T-cell (primary cell): ENCODE results near the gene PLXDC1. TPM values are rescaled to one million over a fixed set of nuclear protein-coding genes. Genes with fewer than 3 reads are reported as not detected.

Source experiments
- ATAC-seq, 4 experiments: fragments of 200-7000 bp in 3 of 4; fragments of 150-1000 bp in 1 of 4; cut with Tn5 transposase; replicated peaks in 1 of 4; 1 replicate in 3 of 4; 2 replicates in 1 of 4; pipeline ENCODE4 v1.10.0; 2021; ENCODE audit warnings: moderate library complexity in 3 of 4, mild to moderate bottlenecking in 2 of 4, moderate number of reproducible peaks in 1 of 4
- CTCF ChIA-PET, 2 donors: fragments of 300-600 bp; sonication (Branson Sonifier 250); formaldehyde crosslinking; loops; one replicate each; lab custom pipeline; 2022; ENCODE audit warnings: antibody characterized with exemption in 2 of 2; lab: Charles Lee
- POLR2A ChIA-PET, 2 donors: fragments of 300-600 bp; sonication (Branson Sonifier 250); formaldehyde crosslinking; loops; one replicate each; lab custom pipeline; 2022; ENCODE audit warnings: antibody characterized with exemption in 2 of 2; lab: Charles Lee
- DNase-seq, 35 experiments: peaks; one replicate each; pipeline versions ENCODE4 v3.0.0 to v3.0.0-alpha.2; 2013 to 2023
- H3K27ac ChIP-seq: one replicate; pipeline ENCODE4 v1.5.1; 2013; ENCODE audit warnings: low read length
- H3K27me3 ChIP-seq, 2 experiments: replicated peaks in 1 of 2; 1 replicate in 1 of 2; 2 replicates in 1 of 2; pipeline versions ENCODE4 v1.6.1 to v1.7.0; 2013; ENCODE audit warnings: low read length in 1 of 2, mixed read lengths in 1 of 2; ENCODE audit not compliant: control insufficient read depth in 2 of 2, insufficient read depth in 2 of 2; ENCODE audit errors: extremely low read depth in 1 of 2
- H3K36me3 ChIP-seq, 2 donors: 1 replicate in 1 of 2; 2 replicates in 1 of 2; pipeline versions ENCODE4 v1.6.1 to v1.7.0; 2013; ENCODE audit warnings: low read length in 1 of 2; ENCODE audit not compliant: control insufficient read depth in 2 of 2, insufficient read depth in 1 of 2; ENCODE audit errors: extremely low read depth in 1 of 2
- H3K4me1 ChIP-seq, 2 experiments: 1 replicate in 1 of 2; 2 replicates in 1 of 2; pipeline versions ENCODE4 v1.6.1 to v1.7.0; 2013; ENCODE audit warnings: low read length in 2 of 2, mixed read lengths in 1 of 2; ENCODE audit not compliant: insufficient read depth in 2 of 2, control insufficient read depth in 1 of 2; ENCODE audit errors: extremely low read depth in 1 of 2
- H3K4me3 ChIP-seq, 2 donors: 1 replicate in 1 of 2; 2 replicates in 1 of 2; pipeline versions ENCODE4 v1.5.1 to v1.7.0; 2013; ENCODE audit warnings: mild to moderate bottlenecking in 2 of 2, low read length in 1 of 2, moderate library complexity in 1 of 2; ENCODE audit not compliant: control insufficient read depth in 1 of 2; ENCODE audit errors: extremely low read depth in 1 of 2
- H3K9me3 ChIP-seq: 2 replicates; pipeline ENCODE4 v1.7.0; 2013
- H3K27ac Mint-ChIP-seq, 2 donors: one replicate each; pipeline ENCODE4 v1.8.0; 2020 to 2021; ENCODE audit warnings: mild to moderate bottlenecking in 2 of 2, mixed read lengths in 2 of 2
- H3K27me3 Mint-ChIP-seq, 2 donors: one replicate each; pipeline ENCODE4 v1.8.0; 2021 to 2022; ENCODE audit warnings: mixed read lengths in 2 of 2
- H3K36me3 Mint-ChIP-seq: one replicate; pipeline ENCODE4 v1.8.0; 2021; ENCODE audit warnings: mixed read lengths
- H3K4me1 Mint-ChIP-seq, 3 donors: one replicate each; pipeline ENCODE4 v1.8.0; 2020 to 2022; ENCODE audit warnings: mixed read lengths in 3 of 3, mild to moderate bottlenecking in 1 of 3
- H3K4me3 Mint-ChIP-seq, 3 donors: one replicate each; pipeline ENCODE4 v1.8.0; 2020 to 2022; ENCODE audit warnings: mild to moderate bottlenecking in 3 of 3, mixed read lengths in 3 of 3, moderate library complexity in 3 of 3
- H3K9me3 Mint-ChIP-seq, 3 donors: one replicate each; pipeline ENCODE4 v1.8.0; 2020 to 2022; ENCODE audit warnings: mixed read lengths in 3 of 3
- WGBS: methylation state at CpG from one replicate; pipeline ENCODE4 v1.1.5; 2013; ENCODE audit warnings: missing lambda C conversion rate; ENCODE audit not compliant: insufficient coverage; 5-methylcytosine and 5-hydroxymethylcytosine counted together
- total RNA-seq, 35 experiments: library from RNA in 6 of 35; stranded (reverse) in 6 of 35; fragments of 120-200 nt in 1 of 35; gene quantifications; one replicate each; pipeline versions ENCODE4 v1.2.1 to v1.2.4 and lab custom pipeline; 2013 to 2026

Gene PLXDC1
- total RNA-seq, 5 donors from 2014 or later (not counting 1 experiment from before 2014, with no cell fraction given): 6.3 to 74.9 (median 13.9) TPM

DNA sequence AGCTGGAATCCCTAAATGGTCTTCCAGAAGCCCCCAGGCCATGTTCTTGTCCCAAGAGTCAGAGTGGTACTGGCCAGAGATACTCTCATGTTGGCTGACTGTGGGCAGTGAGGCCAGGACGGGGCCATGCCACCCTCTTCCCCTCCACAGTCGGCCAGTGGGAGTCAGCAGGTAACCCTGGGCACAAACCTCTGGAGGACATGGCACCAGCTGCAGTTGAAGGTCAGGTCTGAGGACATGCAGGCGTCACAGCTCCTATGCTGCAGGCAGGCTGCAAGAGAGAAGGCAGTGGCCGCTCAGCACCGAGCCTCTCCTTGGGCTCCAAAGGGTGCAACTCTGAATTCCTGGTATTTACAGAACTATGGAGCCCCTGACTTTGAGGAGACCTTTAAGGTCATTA, 68.2 kb downstream of the PLXDC1 start:
- Mint-ChIP-seq H3K4me1 (peaks cover 0 to 4% (median 0%) of the 10 kb centered on the region in 3 donors), H3K36me3 (peaks cover 13% of the 10 kb centered on the region), H3K27me3 (no peaks in the 10 kb centered on the region), H3K4me3 (no peak overlapping the region), H3K27ac (no peak overlapping the region), H3K9me3 (no peaks in the 10 kb centered on the region)
- Histone ChIP-seq H3K36me3 (peaks cover 4% of the 10 kb centered on the region in 2 donors), H3K4me1 (no peaks in the 10 kb centered on the region), H3K27me3 (no peaks in the 10 kb centered on the region), H3K9me3 (no peaks in the 10 kb centered on the region), H3K4me3 (no peak overlapping the region), H3K27ac (no peak overlapping the region)
- ChIA-PET CTCF (interaction anchor here in 1 of 2 donors (0.6 kb wide), 1 partner anchor 101 kb away, joined by 5 read pairs; no protein-coding TSS in a partner anchor), POLR2A (interaction anchor here in 1 of 2 donors (0.6 kb wide), 1 partner anchor 87 kb away, joined by 3 read pairs; no protein-coding TSS in a partner anchor)
- 89% methylated on average over 3 of the region's 5 CpGs for WGBS
- DNase-seq (no peak), ATAC-seq (no peak)

GRCh38 chr17:39082482-39082881, 69.0 kb downstream of the PLXDC1 start:
- Mint-ChIP-seq H3K9me3 (no peaks in the 10 kb centered on the region), H3K27me3 (no peaks in the 10 kb centered on the region), H3K27ac (no peak overlapping the region), H3K36me3 (peaks cover 13% of the 10 kb centered on the region), H3K4me1 (peaks cover 0 to 4% (median 0%) of the 10 kb centered on the region in 3 donors), H3K4me3 (no peak overlapping the region)
- no peak for DNase-seq
- ChIA-PET CTCF (interaction anchor here in 1 of 2 donors (0.6 kb wide), 1 partner anchor 100 kb away, joined by 5 read pairs; no protein-coding TSS in a partner anchor), POLR2A (no interaction called here)
- Histone ChIP-seq H3K27me3 (no peaks in the 10 kb centered on the region), H3K27ac (no peak overlapping the region), H3K4me1 (no peaks in the 10 kb centered on the region), H3K4me3 (no peak overlapping the region), H3K36me3 (peaks cover 4% of the 10 kb centered on the region in 2 donors), H3K9me3 (no peaks in the 10 kb centered on the region)
- WGBS: no CpG with 5 or more reads among the region's 1 CpG
- ATAC-seq: no peak

DNA sequence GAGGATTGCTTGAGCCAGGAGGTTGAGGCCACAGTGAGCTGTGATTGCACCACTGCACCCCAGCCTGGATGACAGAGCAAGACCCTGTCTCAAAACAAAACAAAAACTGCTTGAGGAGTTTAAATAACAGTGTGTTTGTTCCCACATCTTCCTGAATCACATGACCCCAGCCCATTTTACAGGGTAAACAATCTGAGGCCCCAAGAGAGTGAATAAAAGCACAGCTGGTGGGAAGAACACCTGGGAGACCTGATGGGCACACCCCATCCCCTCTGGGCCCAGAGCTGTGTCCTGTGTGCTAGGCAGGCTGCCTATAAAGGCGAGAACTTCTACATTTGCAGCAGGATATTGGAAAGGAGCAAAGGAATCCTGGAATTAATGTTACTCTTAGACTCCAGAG, 69.6 kb downstream of the PLXDC1 start:
- Mint-ChIP-seq H3K27me3 (no peaks in the 10 kb centered on the region), H3K27ac (no peak overlapping the region)

DNA sequence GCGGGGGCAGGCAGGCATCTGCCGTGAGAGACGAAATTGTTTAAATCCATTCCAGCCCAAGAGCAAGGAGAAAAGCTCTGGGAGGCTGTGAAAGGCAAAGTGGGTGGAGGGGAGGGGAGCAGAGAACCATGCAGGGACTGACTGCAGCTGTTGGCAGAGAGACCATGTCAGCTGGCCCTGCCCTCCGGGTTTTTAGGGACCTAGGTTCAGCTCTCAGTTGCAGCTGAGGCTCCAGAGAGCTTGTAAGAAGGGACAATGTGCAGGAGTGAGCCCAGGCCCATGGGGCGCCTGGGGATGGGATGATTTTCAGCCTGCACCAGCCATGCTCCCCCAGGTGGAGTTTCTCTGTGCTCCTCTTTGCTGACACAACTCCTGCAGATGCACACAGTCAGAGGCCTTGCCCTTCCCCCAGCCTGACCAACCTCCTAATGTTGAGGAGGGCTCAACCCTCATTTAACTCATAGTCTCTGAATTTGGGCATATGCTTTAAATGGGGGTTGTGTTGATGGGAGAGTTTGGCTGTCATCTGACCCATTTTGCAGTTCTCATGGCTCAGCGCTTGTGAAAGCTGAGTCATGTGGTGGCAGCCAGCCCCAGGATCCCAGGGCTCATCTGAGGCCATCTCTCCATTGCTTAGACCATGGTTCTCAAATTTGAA, 70.9 kb downstream of the PLXDC1 start:
- Histone ChIP-seq H3K4me3 (no peak overlapping the region), H3K27me3 (no peaks in the 10 kb centered on the region), H3K9me3 (no peaks in the 10 kb centered on the region), H3K4me1 (no peaks in the 10 kb centered on the region), H3K36me3 (peaks cover 4 to 7% of the 10 kb centered on the region in 2 donors), H3K27ac (no peak overlapping the region)
- ChIA-PET POLR2A (no interaction called here), CTCF (no interaction called here)
- Mint-ChIP-seq H3K36me3 (peaks cover 13% of the 10 kb centered on the region), H3K27ac (no peak overlapping the region), H3K4me1 (peaks cover 0 to 4% (median 0%) of the 10 kb centered on the region in 3 donors), H3K27me3 (no peaks in the 10 kb centered on the region), H3K9me3 (no peaks in the 10 kb centered on the region), H3K4me3 (no peak overlapping the region)
- ATAC-seq (no peak), DNase-seq (no peak)
- WGBS: 74% methylated on average over 4 of the region's 6 CpGs

More for the DNA sequence above, 69.6 kb downstream of the PLXDC1 start:
- Histone ChIP-seq H3K27ac (no peak overlapping the region), H3K9me3 (no peaks in the 10 kb centered on the region), H3K4me1 (no peaks in the 10 kb centered on the region), H3K27me3 (no peaks in the 10 kb centered on the region), H3K4me3 (no peak overlapping the region), H3K36me3 (peaks cover 4% of the 10 kb centered on the region in 2 donors)
- Mint-ChIP-seq H3K9me3 (no peaks in the 10 kb centered on the region), H3K4me1 (peaks cover 0 to 4% (median 0%) of the 10 kb centered on the region in 3 donors), H3K36me3 (peaks cover 13% of the 10 kb centered on the region), H3K4me3 (no peak overlapping the region)
- no peak for DNase-seq
- ATAC-seq: no peak
- 83% methylated on average over 1 of the region's 1 CpG for WGBS
- CTCF ChIA-PET: no interaction called here
- POLR2A ChIA-PET: no interaction called here

DNA sequence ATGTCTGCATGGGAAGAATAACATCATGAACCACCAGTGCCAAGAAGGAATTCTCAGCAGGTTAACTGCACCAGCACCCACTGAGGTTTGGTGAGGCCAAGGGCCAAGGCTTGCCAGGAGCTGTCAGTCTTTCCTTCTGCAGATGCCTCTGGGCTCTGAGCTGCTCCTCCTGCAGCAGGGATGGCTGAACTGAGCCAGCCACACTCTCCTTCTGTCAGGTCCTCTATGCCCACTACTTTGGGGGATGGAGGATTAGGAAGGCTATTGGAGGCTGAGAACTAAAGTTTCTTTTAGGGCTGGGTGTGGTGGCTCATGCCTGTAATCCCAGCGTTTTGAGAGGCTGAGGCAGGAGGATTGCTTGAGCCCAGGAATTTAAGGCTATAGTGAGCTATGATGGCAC, 71.6 kb downstream of the PLXDC1 start:
- H3K4me3 ChIP-seq: no peak overlapping the region
- CTCF ChIA-PET: no interaction called here
- Mint-ChIP-seq H3K27ac (no peak overlapping the region), H3K27me3 (no peaks in the 10 kb centered on the region), H3K36me3 (peaks cover 15% of the 10 kb centered on the region), H3K4me1 (peaks cover 0 to 3% (median 0%) of the 10 kb centered on the region in 3 donors), H3K4me3 (no peak overlapping the region), H3K9me3 (no peaks in the 10 kb centered on the region)
- POLR2A ChIA-PET: no interaction called here
- 92% methylated on average over 1 of the region's 1 CpG for WGBS
- no peaks in the 10 kb centered on the region for H3K27me3 ChIP-seq
- H3K36me3 ChIP-seq: peaks cover 4 to 14% of the 10 kb centered on the region in 2 donors
- ATAC-seq (no peak), DNase-seq (no peak)
- no peak overlapping the region for H3K27ac ChIP-seq
- no peaks in the 10 kb centered on the region for H3K9me3 ChIP-seq
- H3K4me1 ChIP-seq: no peaks in the 10 kb centered on the region

DNA sequence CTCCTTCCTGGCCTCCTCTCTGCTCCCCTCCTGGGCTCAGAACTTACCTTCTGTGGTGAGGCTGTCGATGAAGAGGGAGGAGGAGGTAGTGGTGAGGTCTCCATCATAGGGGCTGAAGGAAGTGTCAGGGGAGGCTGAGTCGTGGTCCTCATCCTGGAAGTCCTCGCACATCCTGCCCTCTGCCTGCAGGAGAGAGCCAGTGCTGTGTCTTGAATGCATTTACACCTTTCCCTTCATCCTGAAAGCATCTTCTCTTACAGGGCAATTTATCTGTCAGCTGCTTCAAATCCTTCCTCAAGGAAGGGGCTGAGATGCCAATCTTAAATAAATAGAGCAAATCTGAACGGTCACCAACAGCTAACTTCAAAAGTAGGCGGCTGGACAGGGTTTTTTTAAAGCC, 73.6 kb downstream of the PLXDC1 start:
- Histone ChIP-seq H3K9me3 (no peaks in the 10 kb centered on the region), H3K4me3 (no peak overlapping the region), H3K36me3 (peaks cover 0 to 17% of the 10 kb centered on the region in 2 donors), H3K4me1 (no peaks in the 10 kb centered on the region), H3K27me3 (no peaks in the 10 kb centered on the region), H3K27ac (no peak overlapping the region)
- H3K4me1 Mint-ChIP-seq: no peaks in the 10 kb centered on the region
- H3K9me3 Mint-ChIP-seq: no peaks in the 10 kb centered on the region
- H3K27ac Mint-ChIP-seq: no peak overlapping the region
- DNase-seq: no peak
- no peaks in the 10 kb centered on the region for H3K27me3 Mint-ChIP-seq
- ChIA-PET CTCF (no interaction called here), POLR2A (no interaction called here)
- no CpG with 5 or more reads among the region's 5 CpGs for WGBS
- peaks cover 10% of the 10 kb centered on the region for H3K36me3 Mint-ChIP-seq
- ATAC-seq: no peak
- no peak overlapping the region for H3K4me3 Mint-ChIP-seq
